SK-N-MC (cell line): Measurements from ENCODE around the gene TEDC2.

Experiments
- EZH2 ChIP-seq: fragments of 200-600 bp; sonication (generic); IDR thresholded peaks from one replicate; pipeline ENCODE4 v1.6.1; 2017; ENCODE audit warnings: antibody characterized with exemption
- FOXP2 ChIP-seq: optimal IDR thresholded peaks from 2 replicates; pipeline ENCODE3; 2011; ENCODE audit warnings: mild to moderate bottlenecking, moderate library complexity; ENCODE audit not compliant: insufficient read depth; ENCODE audit errors: extremely low read length, control extremely low read depth
- POLR2AphosphoS5 ChIP-seq: IDR thresholded peaks from 2 replicates; pipeline ENCODE4 v1.6.1; 2012; ENCODE audit warnings: mild to moderate bottlenecking, low read depth, low read length, borderline replicate concordance

- TF ChIP-seq POLR2AphosphoS5 (no peak), EZH2 (no peak), FOXP2 (no peak)
These were observed 16.8 kb downstream of the TEDC2 start for GRCh38 chr16:2476741-2477140.
